A673 (cell line): ENCODE data around the gene NEURL1. TPM values are rescaled to one million over a fixed set of nuclear protein-coding genes. Genes with fewer than 3 reads are reported as not detected.

Experiments
- BruUV-seq: library from RNA; stranded (reverse); fragments of 400-500 nt; replicated peaks from 2 replicates; lab custom pipeline; 2021; lab: Mats Ljungman, UMichigan
- CTCF ChIA-PET: fragments of 300-600 bp; sonication (Branson Sonifier 250); formaldehyde crosslinking; loops from one replicate; lab custom pipeline; 2022; ENCODE audit warnings: antibody characterized with exemption; lab: Charles Lee
- POLR2A ChIA-PET: fragments of 300-600 bp; sonication (Branson Sonifier 250); formaldehyde crosslinking; loops from one replicate; lab custom pipeline; 2022; ENCODE audit warnings: antibody characterized with exemption; ENCODE audit not compliant: low non-redundant PET; lab: Charles Lee
- DNase-seq: peaks from one replicate; pipeline ENCODE4 v3.0.0-alpha.2; 2015; ENCODE audit warnings: low spot score
- H3K27ac ChIP-seq: fragments of 200-600 bp; sonication (generic); 2 replicates; pipeline ENCODE4 v1.5.1; 2016; ENCODE audit warnings: mixed run types, low read depth, mild to moderate bottlenecking, mixed read lengths, antibody characterized with exemption, low read length; ENCODE audit not compliant: poor library complexity, severe bottlenecking
- H3K27me3 ChIP-seq: fragments of 200-600 bp; sonication (generic); replicated peaks from 2 replicates; pipeline ENCODE4 v1.6.1; 2017; ENCODE audit warnings: mixed run types, low read depth, mild to moderate bottlenecking, mixed read lengths, antibody characterized with exemption, low read length; ENCODE audit not compliant: insufficient read depth, poor library complexity
- H3K36me3 ChIP-seq: fragments of 200-600 bp; sonication (generic); 2 replicates; pipeline ENCODE4 v1.6.1; 2016; ENCODE audit warnings: mixed run types, mild to moderate bottlenecking, mixed read lengths, antibody characterized with exemption, low read length; ENCODE audit not compliant: insufficient read depth, poor library complexity, severe bottlenecking
- H3K4me1 ChIP-seq: fragments of 200-600 bp; sonication (generic); 2 replicates; pipeline ENCODE4 v1.6.1; 2017; ENCODE audit warnings: mixed run types, mild to moderate bottlenecking, mixed read lengths, antibody characterized with exemption, low read length; ENCODE audit not compliant: insufficient read depth, poor library complexity, severe bottlenecking
- H3K4me3 ChIP-seq: fragments of 200-600 bp; sonication (generic); 2 replicates; pipeline ENCODE4 v1.5.1; 2016; ENCODE audit warnings: low read depth, mixed run types, mild to moderate bottlenecking, mixed read lengths, low read length; ENCODE audit not compliant: poor library complexity, severe bottlenecking
- H3K9me3 ChIP-seq: fragments of 200-600 bp; sonication (generic); 2 replicates; pipeline ENCODE4 v1.6.1; 2016; ENCODE audit warnings: mixed run types, low read depth, mild to moderate bottlenecking, mixed read lengths, antibody characterized with exemption, low read length; ENCODE audit not compliant: poor library complexity, severe bottlenecking
- CTCF ChIP-seq: fragments of 300-800, 200-600 bp; sonication (generic); conservative IDR thresholded peaks from 2 replicates; pipeline ENCODE4 v1.5.1; 2017; ENCODE audit warnings: low read depth, mild to moderate bottlenecking, antibody characterized with exemption, low read length, moderate library complexity, mixed read lengths
- EZH2 ChIP-seq: fragments of 200-600 bp; sonication (generic); IDR thresholded peaks from 2 replicates; pipeline ENCODE4 v1.6.1; 2017; ENCODE audit warnings: borderline replicate concordance, low read depth, mild to moderate bottlenecking, mixed read lengths, antibody characterized with exemption, low read length; ENCODE audit not compliant: poor library complexity, severe bottlenecking
- intact Hi-C: fragments of 100-400 bp; cut with micrococcal nuclease; formaldehyde crosslinking; loops from one replicate; pipeline ENCODE4 v1.10.0; 2022; ENCODE audit not compliant: unreplicated experiment
- total RNA-seq: library from RNA; stranded (reverse); gene quantifications from 2 replicates; pipeline ENCODE4 v1.2.3, GENCODE V29; 2021

Gene NEURL1
- total RNA-seq, 1 experiment from 2014 or later = 0.52 TPM

- intact Hi-C loops = no loop called here
- CTCF ChIA-PET = no interaction called here
- Histone ChIP-seq H3K9me3 (no peaks in the 10 kb centered on the region), H3K4me1 (peaks cover 1% of the 10 kb centered on the region), H3K36me3 (peaks cover 65% of the 10 kb centered on the region), H3K27me3 (no peaks in the 10 kb centered on the region), H3K27ac (no peak overlapping the region), H3K4me3 (no peak overlapping the region)
- DNase-seq = no peak
- TF ChIP-seq CTCF (no peak), EZH2 (no peak)
- BruUV-seq = TSS peak; percentile 87
- POLR2A ChIA-PET = interaction anchor here (0.6 kb wide), 1 partner anchor 104 kb away, joined by 3 read pairs; no protein-coding TSS in a partner anchor
These were observed 47.5 kb upstream of the NEURL1 start for GRCh38 chr10:103445767-103446567.

- Histone ChIP-seq H3K27me3 (no peaks in the 10 kb centered on the region), H3K27ac (no peak overlapping the region), H3K9me3 (no peaks in the 10 kb centered on the region), H3K4me3 (no peak overlapping the region), H3K4me1 (peaks cover 5% of the 10 kb centered on the region), H3K36me3 (peaks cover 60% of the 10 kb centered on the region)
- ChIA-PET CTCF (no interaction called here), POLR2A (no interaction called here)
- no TSS peak for BruUV-seq
- intact Hi-C loops = no loop called here
- DNase-seq = no peak
- TF ChIP-seq CTCF (no peak), EZH2 (no peak)
These were observed 46.3 kb upstream of the NEURL1 start for GRCh38 chr10:103447187-103447586.

- H3K27me3 ChIP-seq = no peaks in the 10 kb centered on the region
- no peak overlapping the region for H3K27ac ChIP-seq
- POLR2A ChIA-PET = no interaction called here
- peaks cover 5% of the 10 kb centered on the region for H3K4me1 ChIP-seq
- CTCF ChIA-PET = interaction anchor here (0.7 kb wide), 1 partner anchor 11 kb away, joined by 4 read pairs; no protein-coding TSS in a partner anchor
- no TSS peak for BruUV-seq
- no peak for DNase-seq
- H3K9me3 ChIP-seq = no peaks in the 10 kb centered on the region
- intact Hi-C loops = no loop called here
- no peak overlapping the region for H3K4me3 ChIP-seq
- TF ChIP-seq EZH2 = no peak
- TF ChIP-seq CTCF = no peak
- H3K36me3 ChIP-seq = peaks cover 45% of the 10 kb centered on the region
These were observed 44.8 kb upstream of the NEURL1 start for GRCh38 chr10:103448746-103449145.
